HEK293 (cell line): Measurements from ENCODE around the gene JAZF1.

ENCODE experiments used
- CTCF ChIA-PET: fragments of 350-600 bp; formaldehyde crosslinking; extraction: SDS; loops from one replicate; lab custom pipeline; 2021; ENCODE audit warnings: antibody characterized with exemption; lab: Yijun Ruan, JAX
- POLR2A ChIA-PET: fragments of 300-600 bp; formaldehyde crosslinking; extraction: SDS; loops from one replicate; lab custom pipeline; 2020; ENCODE audit warnings: antibody characterized with exemption, inconsistent platforms; lab: Yijun Ruan, JAX
- H3K27ac ChIP-seq: fragments of 200-500 bp; sonication (Bioruptor generic); 2 replicates; pipeline ENCODE4 v1.5.1; 2014; ENCODE audit warnings: low read depth, low read length, control low read depth, inconsistent platforms; ENCODE audit errors: extremely low read depth
- H3K36me3 ChIP-seq, 2 experiments: fragments of 200-500 bp in 1 of 2; sonication (Bioruptor generic) in 1 of 2; 1 replicate in 1 of 2; 2 replicates in 1 of 2; pipeline ENCODE4 v1.5.1; 2014 to 2017; ENCODE audit warnings: inconsistent platforms in 2 of 2, low read length in 2 of 2; ENCODE audit not compliant: control insufficient read depth in 2 of 2, insufficient read depth in 1 of 2
- H3K4me1 ChIP-seq: fragments of 200-500 bp; sonication (Bioruptor generic); 2 replicates; pipeline ENCODE4 v1.5.1; 2014; ENCODE audit warnings: mild to moderate bottlenecking, low read length, inconsistent platforms; ENCODE audit not compliant: control insufficient read depth, insufficient read depth
- H3K4me3 ChIP-seq: 2 replicates; pipeline ENCODE4 v1.5.1; 2011; ENCODE audit warnings: low read depth, mild to moderate bottlenecking, control low read depth, low read length, moderate library complexity
- H3K9me3 ChIP-seq: fragments of 200-500 bp; sonication (Bioruptor generic); 2 replicates; pipeline ENCODE4 v1.5.1; 2014; ENCODE audit warnings: low read depth, low read length, inconsistent platforms; ENCODE audit not compliant: control insufficient read depth, insufficient read depth
- OSR2 ChIP-seq: fragments of 450-650 bp; formaldehyde crosslinking; IDR thresholded peaks from 2 replicates; pipeline ENCODE4 v1.5.1; 2016; ENCODE audit warnings: missing biosample characterization, missing genetic modification characterization
- PRDM1 ChIP-seq: fragments of 450-650 bp; formaldehyde crosslinking; IDR thresholded peaks from 2 replicates; pipeline ENCODE4; 2016; ENCODE audit warnings: missing biosample characterization, missing genetic modification characterization
- PRDM10 ChIP-seq: fragments of 450-650 bp; formaldehyde crosslinking; IDR thresholded peaks from 2 replicates; pipeline ENCODE4 v1.5.1; 2016; ENCODE audit warnings: missing biosample characterization, missing genetic modification characterization
- SALL2 ChIP-seq: fragments of 450-650 bp; formaldehyde crosslinking; IDR thresholded peaks from 2 replicates; pipeline ENCODE4 v1.5.0; 2017; ENCODE audit warnings: missing biosample characterization, mild to moderate bottlenecking, missing genetic modification characterization, borderline replicate concordance
- SP2 ChIP-seq: fragments of 450-650 bp; formaldehyde crosslinking; IDR thresholded peaks from 2 replicates; pipeline ENCODE4 v1.5.1; 2016; ENCODE audit warnings: missing biosample characterization, missing genetic modification characterization
- ZBTB21 ChIP-seq: fragments of 450-650 bp; formaldehyde crosslinking; IDR thresholded peaks from 2 replicates; pipeline ENCODE4 v1.5.1; 2017; ENCODE audit warnings: missing biosample characterization, missing genetic modification characterization
- ZFP41 ChIP-seq: fragments of 450-650 bp; formaldehyde crosslinking; IDR thresholded peaks from 2 replicates; pipeline ENCODE4 v1.5.1; 2016; ENCODE audit warnings: missing biosample characterization, missing genetic modification characterization, borderline replicate concordance
- ZNF132 ChIP-seq: fragments of 450-650 bp; formaldehyde crosslinking; IDR thresholded peaks from 2 replicates; pipeline ENCODE4 v1.5.1; 2017; ENCODE audit warnings: missing biosample characterization, missing genetic modification characterization, borderline replicate concordance
- ZNF140 ChIP-seq: fragments of 450-650 bp; formaldehyde crosslinking; IDR thresholded peaks from 2 replicates; pipeline ENCODE4 v1.5.1; 2016; ENCODE audit warnings: missing biosample characterization, missing genetic modification characterization
- ZNF24 ChIP-seq: fragments of 450-650 bp; formaldehyde crosslinking; IDR thresholded peaks from 2 replicates; pipeline ENCODE4 v1.5.1; 2016; ENCODE audit warnings: missing biosample characterization, missing genetic modification characterization
- ZNF274 ChIP-seq, 2 experiments: fragments of 200-500 bp in 1 of 2; fragments of 450-650 bp in 1 of 2; sonication (Bioruptor generic) in 1 of 2; formaldehyde crosslinking in 1 of 2; IDR thresholded peaks; 2 replicates each; pipeline versions ENCODE4 v1.5.1 to v1.6.1; 2014 to 2016; ENCODE audit warnings: borderline replicate concordance in 1 of 2, inconsistent platforms in 1 of 2, low read length in 1 of 2, missing biosample characterization in 1 of 2, missing genetic modification characterization in 1 of 2
- ZNF354C ChIP-seq: fragments of 450-650 bp; formaldehyde crosslinking; IDR thresholded peaks from 2 replicates; pipeline ENCODE4 v1.5.1; 2016; ENCODE audit warnings: missing biosample characterization, missing genetic modification characterization, low read depth, borderline replicate concordance
- ZNF366 ChIP-seq: fragments of 450-650 bp; formaldehyde crosslinking; conservative IDR thresholded peaks from 2 replicates; pipeline ENCODE4 v1.5.1; 2016; ENCODE audit warnings: missing biosample characterization, missing genetic modification characterization
- ZNF37A ChIP-seq: fragments of 450-650 bp; IDR thresholded peaks from 2 replicates; pipeline ENCODE4 v1.5.1; 2018; ENCODE audit warnings: missing biosample characterization, missing genetic modification characterization
- ZNF488 ChIP-seq: fragments of 450-650 bp; formaldehyde crosslinking; IDR thresholded peaks from 2 replicates; pipeline ENCODE4 v1.5.1; 2016; ENCODE audit warnings: missing biosample characterization, missing genetic modification characterization
- ZNF510 ChIP-seq: fragments of 450-650 bp; formaldehyde crosslinking; IDR thresholded peaks from 2 replicates; pipeline ENCODE4 v1.5.1; 2018; ENCODE audit warnings: mild to moderate bottlenecking, missing genetic modification characterization, missing biosample characterization; ENCODE audit not compliant: insufficient replicate concordance
- ZNF549 ChIP-seq: fragments of 450-650 bp; IDR thresholded peaks from 2 replicates; pipeline ENCODE4 v1.5.1; 2018; ENCODE audit warnings: missing biosample characterization, missing genetic modification characterization, mild to moderate bottlenecking, inconsistent platforms, moderate library complexity
- ZNF558 ChIP-seq: fragments of 450-650 bp; formaldehyde crosslinking; IDR thresholded peaks from 2 replicates; pipeline ENCODE4 v1.5.1; 2016; ENCODE audit warnings: missing biosample characterization, missing genetic modification characterization
- ZNF600 ChIP-seq: fragments of 450-650 bp; formaldehyde crosslinking; IDR thresholded peaks from 2 replicates; pipeline ENCODE4 v1.5.1; 2016; ENCODE audit warnings: missing biosample characterization, missing genetic modification characterization
- ZNF701 ChIP-seq: fragments of 450-650 bp; formaldehyde crosslinking; IDR thresholded peaks from 2 replicates; pipeline ENCODE4 v1.5.1; 2016; ENCODE audit warnings: missing biosample characterization, missing genetic modification characterization
- ZNF776 ChIP-seq: fragments of 450-650 bp; formaldehyde crosslinking; IDR thresholded peaks from 2 replicates; pipeline ENCODE4 v1.5.0; 2017; ENCODE audit warnings: missing biosample characterization, missing genetic modification characterization, borderline replicate concordance

Gene JAZF1

GRCh38 chr7:28069388-28069787 lies 111.2 kb downstream of the JAZF1 start (continued):
- no peak for TF ChIP-seq ZNF274 (IDR thresholded peaks at IDR 0.05; ENCODE audit: low read length)
- TF ChIP-seq ZNF274 (tag by site-specific recombination; IDR thresholded peaks at IDR 0.05; ENCODE audit: borderline replicate concordance), result no peak
- TF ChIP-seq PRDM10 (tag by site-specific recombination), result no peak

- TF ChIP-seq ZNF600 (0 out of 2 replicates have a peak, but pooled peaks have one; percentile 13), PRDM10 (tag by site-specific recombination) (peak; percentile 30; the same call in 1 of the 2 replicates), ZNF776 (tag by site-specific recombination) (no peak)
- Histone ChIP-seq H3K9me3 (no peaks in the 10 kb centered on the region), H3K27ac (no peak overlapping the region), H3K4me1 (no peaks in the 10 kb centered on the region; the same call in 1 of the 2 replicates), H3K36me3 (no peaks in the 10 kb centered on the region), H3K4me3 (no peak overlapping the region)
- ChIA-PET CTCF (interaction anchor here (0.7 to 3.0 kb wide), 4 partner anchors 9 to 45 kb away, joined by 5 to 13 read pairs (median 7); no protein-coding TSS in a partner anchor), POLR2A (interaction anchor here (0.7 kb wide), 1 partner anchor 884 kb away, joined by 3 read pairs; the partner anchor contains the start of gene HOXA11)
Observed at GRCh38 chr7:28068811-28069216, 111.8 kb downstream of the JAZF1 start.

GRCh38 chr7:28067171-28067570 lies 113.4 kb downstream of the JAZF1 start:
- TF ChIP-seq PRDM1 (no peak), ZNF510 (tag by site-specific recombination) (no peak), ZNF549 (no peak), ZNF140 (tag by site-specific recombination) (no peak), ZNF132 (tag by site-specific recombination) (no peak), ZNF366 (tag by site-specific recombination) (no peak), ZNF488 (no peak), SALL2 (tag by site-specific recombination) (no peak), ZBTB21 (tag by site-specific recombination) (no peak), ZFP41 (tag by site-specific recombination) (no peak), ZNF354C (tag by site-specific recombination) (no peak), OSR2 (tag by site-specific recombination) (no peak), ZNF558 (tag by site-specific recombination) (no peak), ZNF37A (tag by site-specific recombination) (no peak), SP2 (tag by site-specific recombination) (no peak), ZNF24 (tag by site-specific recombination) (no peak), ZNF701 (no peak)
- Histone ChIP-seq H3K4me3 (no peak overlapping the region), H3K27ac (no peak overlapping the region), H3K9me3 (no peaks in the 10 kb centered on the region), H3K36me3 (no peaks in the 10 kb centered on the region), H3K4me1 (no peaks in the 10 kb centered on the region; the same call in 1 of the 2 replicates)
- ChIA-PET POLR2A (no interaction called here), CTCF (interaction anchor here (1.8 to 3.0 kb wide), 3 partner anchors 11 to 26 kb away, joined by 5 to 14 read pairs (median 9); no protein-coding TSS in a partner anchor)
